ENCODE measurements around the gene PAX7.
A peak's percentile ranks its signal among the peaks of the same experiment; 100 is the strongest.
"Not testable (repeated sequence)": the region's sequence is repeated elsewhere in the genome, so short reads cannot be mapped to it uniquely, and the experiment has no call there.

The PAX7 gene

GRCh38 chr1:18666317-18666920 is 35.8 kb downstream of the PAX7 start:
- DNase-seq: no peak

- DNase-seq: no peak
Observed at GRCh38 chr1:18667333-18667732, 36.7 kb downstream of the PAX7 start.

- DNase-seq: no peak
Observed at GRCh38 chr1:18668046-18668445, 37.4 kb downstream of the PAX7 start.

GRCh38 chr1:18668750-18669404 is 38.2 kb downstream of the PAX7 start:
- no peak for DNase-seq

- DNase-seq: no peak
Observed at GRCh38 chr1:18670121-18670867, 39.6 kb downstream of the PAX7 start.

- no peak for DNase-seq
Observed at GRCh38 chr1:18670868-18671225, 40.2 kb downstream of the PAX7 start.

GRCh38 chr1:18673976-18674375 is 43.3 kb downstream of the PAX7 start:
- no peak for DNase-seq

- DNase-seq: peak; percentile 3
Observed at GRCh38 chr1:18676332-18676781, 45.7 kb downstream of the PAX7 start.

GRCh38 chr1:18681423-18681835 is 50.8 kb downstream of the PAX7 start:
- DNase-seq: peak; percentile 24

GRCh38 chr1:18682375-18682774 is 51.7 kb downstream of the PAX7 start:
- DNase-seq: no peak

GRCh38 chr1:18684303-18684702 is 53.7 kb downstream of the PAX7 start:
- no peak for DNase-seq

- DNase-seq: no peak
Observed at GRCh38 chr1:18686540-18686939, 55.9 kb downstream of the PAX7 start.

GRCh38 chr1:18687273-18687672 is 56.6 kb downstream of the PAX7 start:
- DNase-seq: no peak

- DNase-seq: no peak
Observed at GRCh38 chr1:18691648-18692047, 61.0 kb downstream of the PAX7 start.

- no peak for DNase-seq
Observed at GRCh38 chr1:18693256-18694098, 62.8 kb downstream of the PAX7 start.

GRCh38 chr1:18694289-18694688 is 63.6 kb downstream of the PAX7 start:
- DNase-seq: not testable (repeated sequence)

- no peak for DNase-seq
Observed at GRCh38 chr1:18697541-18697940, 66.9 kb downstream of the PAX7 start.

GRCh38 chr1:18700530-18700929 is 69.9 kb downstream of the PAX7 start:
- DNase-seq: no peak

- no peak for DNase-seq
Observed at GRCh38 chr1:18701183-18701582, 70.5 kb downstream of the PAX7 start.

- DNase-seq: no peak
Observed at GRCh38 chr1:18703041-18703621, 72.5 kb downstream of the PAX7 start.

- no peak for DNase-seq
Observed at GRCh38 chr1:18705811-18706210, 75.2 kb downstream of the PAX7 start.

- DNase-seq: no peak
Observed at GRCh38 chr1:18707696-18708257, 77.1 kb downstream of the PAX7 start.

GRCh38 chr1:18710002-18710401 is 79.4 kb downstream of the PAX7 start:
- DNase-seq: no peak
